Measurements from ENCODE around the gene HOXA2.

DNA sequence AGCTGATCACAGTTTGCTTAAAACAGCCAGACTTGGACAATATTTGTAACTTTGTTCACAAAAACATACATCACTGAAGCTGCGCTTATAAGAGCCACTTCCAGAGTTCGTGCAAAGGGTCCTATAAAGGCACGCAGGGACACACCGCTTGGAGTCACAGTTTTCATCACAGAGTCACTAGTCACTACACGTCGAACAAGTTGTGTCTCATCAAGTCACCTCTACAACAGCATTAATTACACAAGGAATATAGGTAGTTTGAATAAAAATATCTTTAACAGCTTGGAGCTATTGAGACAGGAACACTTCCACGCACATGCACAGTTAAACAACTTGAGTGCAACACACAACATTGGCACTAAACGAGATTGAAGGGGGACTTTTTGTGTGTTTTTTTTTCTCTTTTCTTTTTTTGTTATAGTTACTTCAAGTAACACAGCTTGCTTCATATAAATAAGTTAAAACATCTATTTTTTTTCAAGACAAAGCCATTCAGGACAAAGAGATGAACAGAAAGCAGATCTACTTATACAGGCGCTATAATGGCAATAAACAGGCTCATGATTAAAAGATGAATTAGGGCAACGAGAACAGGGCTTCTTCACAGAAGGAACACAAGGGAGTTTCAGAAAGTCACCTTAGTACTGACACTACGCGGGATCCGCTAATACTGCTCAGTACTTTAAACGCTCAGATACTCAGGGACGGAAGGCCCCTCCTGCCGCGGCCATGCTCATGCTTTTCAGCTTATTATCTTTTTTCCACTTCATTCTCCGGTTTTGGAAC lies 38.8 kb upstream of the HOXA2 start:
- TF ChIP-seq CTCF (conservative IDR thresholded peaks at IDR 0.05 in 1 of 2, IDR thresholded peaks at IDR 0.05 in 1 of 2; ENCODE audit: extremely low read depth in 1 of 2, insufficient read depth in 1 of 2, low read depth in 1 of 2, low read length in 2 of 2) = no peak
- no peak for TF ChIP-seq EZH2 (IDR thresholded peaks at IDR 0.05; ENCODE audit: borderline replicate concordance, low read length)
